HepG2 (cell line): ENCODE results near the gene ATPAF1. TPM values are rescaled to one million over a fixed set of nuclear protein-coding genes. Genes with fewer than 3 reads are reported as not detected.

Experiments
- ATAC-seq: fragments of 200-7000 bp; cut with Tn5 transposase; 3 replicates; pipeline ENCODE4 v1.9.1; 2020; ENCODE audit warnings: mild to moderate bottlenecking, moderate library complexity
- BruUV-seq: library from RNA; stranded (reverse); fragments of 400-500 nt; replicated peaks from 2 replicates; lab custom pipeline; 2021; lab: Mats Ljungman, UMichigan
- CTCF ChIA-PET: fragments of 300-600 bp; formaldehyde crosslinking; extraction: SDS; loops from one replicate; lab custom pipeline; 2021; ENCODE audit warnings: low total read pairs, inconsistent platforms, low intra/inter-chr PET ratio; lab: Yijun Ruan, JAX
- POLR2A ChIA-PET: fragments of 350-600 bp; sonication (Branson Sonifier 250); formaldehyde crosslinking; loops from one replicate; lab custom pipeline; 2020; ENCODE audit warnings: antibody characterized with exemption, inconsistent platforms; lab: Yijun Ruan, JAX
- DNase-seq: peaks from one replicate; pipeline ENCODE4 v3.0.0-alpha.2; 2015; ENCODE audit warnings: low spot score
- FAIRE-seq: peaks from 3 replicates; lab custom pipeline; 2011; peaks lifted over from hg19 to GRCh38; lab: Jason Lieb, UNC
- H2AFZ ChIP-seq: one replicate; pipeline ENCODE4 v1.6.1; 2011; ENCODE audit warnings: low read length, inconsistent platforms
- H3K27ac ChIP-seq: fragments of 300-600 bp; 3 replicates; pipeline ENCODE4 v1.8.0; 2011; ENCODE audit warnings: mixed run types, mild to moderate bottlenecking, mixed read lengths, low read length, inconsistent platforms; ENCODE audit not compliant: insufficient read depth; ENCODE audit errors: extremely low read length
- H3K27me3 ChIP-seq, 2 experiments: fragments of 200-600 bp in 1 of 2; 2 replicates in 1 of 2; 3 replicates in 1 of 2; pipeline versions ENCODE4 v1.6.0 to v1.8.0; 2011; ENCODE audit warnings: low read length in 2 of 2, mild to moderate bottlenecking in 2 of 2, moderate library complexity in 2 of 2, inconsistent platforms in 1 of 2; ENCODE audit not compliant: insufficient read depth in 2 of 2, control insufficient read depth in 1 of 2
- H3K36me3 ChIP-seq, 2 experiments: fragments of 200-600 bp in 1 of 2; replicated peaks in 1 of 2; 2 replicates in 1 of 2; 3 replicates in 1 of 2; pipeline versions ENCODE4 v1.5.1 to v1.8.0; 2011; ENCODE audit warnings: low read length in 2 of 2, inconsistent platforms in 1 of 2; ENCODE audit not compliant: insufficient read depth in 2 of 2, control insufficient read depth in 1 of 2
- H3K4me1 ChIP-seq: 2 replicates; pipeline ENCODE4 v1.5.1; 2012; ENCODE audit warnings: low read length, inconsistent platforms; ENCODE audit not compliant: insufficient read depth
- H3K4me2 ChIP-seq: 2 replicates; pipeline ENCODE4 v1.6.0; 2011; ENCODE audit warnings: low read depth, low read length, inconsistent platforms
- H3K4me3 ChIP-seq, 3 experiments: fragments of 200-600 bp in 1 of 3; sonication (generic), shearing (Covaris generic) in 1 of 3; replicated peaks in 1 of 3; 2 replicates each; pipeline ENCODE4 v1.5.1; 2011 to 2016; ENCODE audit warnings: low read length in 3 of 3, inconsistent platforms in 2 of 3, low read depth in 2 of 3, mild to moderate bottlenecking in 2 of 3, control low read depth in 1 of 3, mixed read lengths in 1 of 3; ENCODE audit not compliant: insufficient read depth in 1 of 3
- H3K79me2 ChIP-seq: one replicate; pipeline ENCODE4 v1.6.1; 2011; ENCODE audit warnings: low read length, inconsistent platforms; ENCODE audit not compliant: insufficient read depth
- H3K9ac ChIP-seq: 2 replicates; pipeline ENCODE4 v1.6.0; 2011; ENCODE audit warnings: mild to moderate bottlenecking, low read depth, low read length, inconsistent platforms; ENCODE audit not compliant: insufficient read depth
- H3K9me3 ChIP-seq: 2 replicates; pipeline ENCODE4 v1.5.1; 2012; ENCODE audit warnings: mild to moderate bottlenecking, low read length
- H4K20me1 ChIP-seq: 2 replicates; pipeline ENCODE4 v1.6.0; 2011; ENCODE audit warnings: inconsistent platforms, mild to moderate bottlenecking, low read length, moderate library complexity; ENCODE audit not compliant: insufficient read depth
- DNMT3B ChIP-seq: conservative IDR thresholded peaks from 2 replicates; pipeline ENCODE4 v1.6.1; 2016; ENCODE audit warnings: missing biosample characterization, control low read depth
- GPN1 ChIP-seq: sonication (generic); formaldehyde crosslinking; IDR thresholded peaks from 2 replicates; pipeline ENCODE4 v1.5.1; 2020; ENCODE audit warnings: missing genetic modification reagents, borderline replicate concordance
- HMG20B ChIP-seq: conservative IDR thresholded peaks from 2 replicates; pipeline ENCODE4 v1.6.1; 2016; ENCODE audit warnings: missing genetic modification reagents, missing compliant biosample characterization
- HMGA1 ChIP-seq: sonication (generic); formaldehyde crosslinking; conservative IDR thresholded peaks from 2 replicates; pipeline ENCODE4 v1.4.0; 2020; ENCODE audit warnings: missing genetic modification reagents
- MXD1 ChIP-seq: sonication (generic); formaldehyde crosslinking; IDR thresholded peaks from 2 replicates; pipeline ENCODE4 v1.4.0; 2020; ENCODE audit warnings: mild to moderate bottlenecking, missing genetic modification reagents
- NFKBIZ ChIP-seq: IDR thresholded peaks from 2 replicates; pipeline ENCODE4 v1.6.1; 2018; ENCODE audit warnings: missing genetic modification reagents, missing compliant biosample characterization
- NR2F6 ChIP-seq, 2 experiments: IDR thresholded peaks; 2 replicates each; pipeline ENCODE4 v1.6.1; 2016; ENCODE audit warnings: antibody characterized with exemption in 1 of 2, mild to moderate bottlenecking in 1 of 2
- RXRB ChIP-seq: IDR thresholded peaks from 2 replicates; pipeline ENCODE4 v1.6.1; 2016; ENCODE audit warnings: borderline replicate concordance, missing genetic modification reagents, missing compliant biosample characterization
- SRSF1 ChIP-seq: fragments of 200-400 bp; formaldehyde crosslinking; optimal IDR thresholded peaks from 2 replicates; pipeline ENCODE3; 2017; ENCODE audit warnings: mild to moderate bottlenecking, low read depth, low read length, moderate library complexity
- TOPORS ChIP-seq: sonication (generic); formaldehyde crosslinking; IDR thresholded peaks from 2 replicates; pipeline ENCODE4 v1.8.0; 2023; ENCODE audit warnings: mild to moderate bottlenecking, missing genetic modification reagents
- YEATS4 ChIP-seq: sonication (generic); formaldehyde crosslinking; IDR thresholded peaks from 2 replicates; pipeline ENCODE4 v1.4.0; 2020; ENCODE audit warnings: missing genetic modification reagents, borderline replicate concordance
- ZBTB21 ChIP-seq: sonication (generic); formaldehyde crosslinking; IDR thresholded peaks from 2 replicates; pipeline ENCODE4 v1.4.0; 2020; ENCODE audit warnings: missing genetic modification reagents
- ZFP62 ChIP-seq: sonication (generic); formaldehyde crosslinking; IDR thresholded peaks from 2 replicates; pipeline ENCODE4 v1.4.0; 2020; ENCODE audit warnings: missing genetic modification reagents
- ZNF143 ChIP-seq: sonication (generic); formaldehyde crosslinking; IDR thresholded peaks from 2 replicates; pipeline ENCODE4 v1.4.0; 2020; ENCODE audit warnings: missing genetic modification reagents
- ZNF256 ChIP-seq: sonication (generic); formaldehyde crosslinking; conservative IDR thresholded peaks from 2 replicates; pipeline ENCODE4 v1.4.0; 2020; ENCODE audit warnings: missing genetic modification reagents
- ZNF260 ChIP-seq: sonication (generic); formaldehyde crosslinking; IDR thresholded peaks from 2 replicates; pipeline ENCODE4 v1.4.0; 2020; ENCODE audit warnings: missing genetic modification reagents, low read depth, mild to moderate bottlenecking, borderline replicate concordance
- ZNF263 ChIP-seq: sonication (generic); formaldehyde crosslinking; IDR thresholded peaks from 2 replicates; pipeline ENCODE4 v1.4.0; 2020; ENCODE audit warnings: missing genetic modification reagents
- ZNF331 ChIP-seq: sonication (generic); formaldehyde crosslinking; IDR thresholded peaks from 2 replicates; pipeline ENCODE4 v1.4.0; 2020; ENCODE audit warnings: missing genetic modification reagents
- ZNF451 ChIP-seq: sonication (generic); formaldehyde crosslinking; IDR thresholded peaks from 2 replicates; pipeline ENCODE4 v1.5.0; 2020; ENCODE audit warnings: mild to moderate bottlenecking, missing genetic modification reagents
- ZNF570 ChIP-seq: sonication (generic); formaldehyde crosslinking; IDR thresholded peaks from 2 replicates; pipeline ENCODE4 v1.4.0; 2020; ENCODE audit warnings: mild to moderate bottlenecking, missing genetic modification reagents, borderline replicate concordance
- ZNF704 ChIP-seq: sonication (generic); formaldehyde crosslinking; IDR thresholded peaks from 2 replicates; pipeline ENCODE4 v1.8.1; 2023; ENCODE audit warnings: mild to moderate bottlenecking, inconsistent platforms, moderate library complexity, missing genetic modification reagents, borderline replicate concordance
- ZSCAN12 ChIP-seq: sonication (generic); formaldehyde crosslinking; IDR thresholded peaks from 2 replicates; pipeline ENCODE4 v1.9.0; 2021; ENCODE audit warnings: mild to moderate bottlenecking, missing genetic modification reagents
- WGBS: methylation state at CpG from one replicate; pipeline ENCODE4 v1.1.6; 2017; ENCODE audit warnings: low lambda C conversion rate; 5-methylcytosine and 5-hydroxymethylcytosine counted together
- in situ Hi-C: cut with HindIII; loops from 2 replicates; pipeline ENCODE4 v1.10.0; 2017; ENCODE audit warnings: low pct_unique_long_range_greater_than_20kb; ENCODE audit not compliant: extremely low pct_ligation_motif_present
- intact Hi-C: fragments of 100-400 bp; cut with micrococcal nuclease; formaldehyde crosslinking; loops from one replicate; pipeline ENCODE4 v1.10.0; 2022; ENCODE audit not compliant: unreplicated experiment
- polyA plus RNA-seq, 8 experiments: library from polyadenylated mRNA; depleted of rRNA in 3 of 8; stranded (reverse) in 7 of 8; unstranded in 1 of 8; fragments of >200 nt; fragmentation: Illumina TruSeq in 4 of 8; extraction: Trizol in 4 of 8; gene quantifications; 2 replicates each; pipeline versions ENCODE4 v1.2.1 to v1.2.3, GENCODE V29; 2011 to 2016; ENCODE audit warnings: low read depth in 4 of 8, missing spikeins in 1 of 8, mixed read lengths in 1 of 8; ENCODE audit not compliant: insufficient read depth in 1 of 8
- total RNA-seq, 5 experiments: library from RNA; depleted of rRNA; stranded (reverse); fragments of >200 nt; fragmentation: Illumina TruSeq; extraction: Trizol; gene quantifications; 2 replicates each; pipeline ENCODE4 v1.2.3, GENCODE V29; 2016; ENCODE audit warnings: low read depth in 1 of 5

The ATPAF1 gene
- total and polyA plus RNA-seq, 2 of the 13 experiments (the other 11 are each of a cell fraction or from before 2014, with no cell fraction given): 66.6 to 76.7 TPM

GRCh38 chr1:46650491-46650890 is 17.7 kb downstream of the ATPAF1 start:
- peaks cover 6 to 35% of the 10 kb centered on the region in 2 experiments for H3K36me3 ChIP-seq
- no peaks in the 10 kb centered on the region for H4K20me1 ChIP-seq
- FAIRE-seq: no peak
- TF ChIP-seq ZNF143 (no peak), SRSF1 (no peak), ZNF570 (CRISPR knock-in tag) (no peak), ZBTB21 (CRISPR knock-in tag) (no peak), ZNF256 (CRISPR knock-in tag) (no peak), ZNF704 (CRISPR knock-in tag) (no peak)
- H3K27me3 ChIP-seq: no peaks in the 10 kb centered on the region; a peak in 1 of 5 replicates
- no peak overlapping the region for H3K27ac ChIP-seq
- no peak for ATAC-seq
- H3K4me2 ChIP-seq: no peak overlapping the region
- no peak overlapping the region for H3K4me3 ChIP-seq
- no peaks in the 10 kb centered on the region; the same call in 1 of the 2 replicates for H3K9me3 ChIP-seq
- no peak overlapping the region for H3K9ac ChIP-seq
- in situ Hi-C loops (no loop called here), intact Hi-C loops (no loop called here)
- ChIA-PET POLR2A (no interaction called here), CTCF (no interaction called here)
- no peaks in the 10 kb centered on the region for H3K4me1 ChIP-seq
- BruUV-seq: no TSS peak
- no peaks in the 10 kb centered on the region for H3K79me2 ChIP-seq
- 96% methylated on average over 3 of the region's 3 CpGs for WGBS
- DNase-seq: no peak
- no peak overlapping the region for H2AFZ ChIP-seq

GRCh38 chr1:46649764-46650163 is 18.4 kb downstream of the ATPAF1 start:
- Histone ChIP-seq H3K36me3 (peaks cover 6 to 35% of the 10 kb centered on the region in 2 experiments), H3K9ac (no peak overlapping the region), H3K4me2 (no peak overlapping the region), H3K4me3 (no peak overlapping the region), H3K9me3 (no peaks in the 10 kb centered on the region; the same call in 1 of the 2 replicates), H4K20me1 (no peaks in the 10 kb centered on the region), H3K27me3 (no peaks in the 10 kb centered on the region; a peak in 1 of 5 replicates), H3K79me2 (no peaks in the 10 kb centered on the region), H2AFZ (no peak overlapping the region), H3K4me1 (no peaks in the 10 kb centered on the region), H3K27ac (no peak overlapping the region)
- intact Hi-C loops: no loop called here
- no peak for FAIRE-seq
- ATAC-seq: no peak
- DNase-seq: no peak
- 94% methylated on average over 2 of the region's 2 CpGs for WGBS
- CTCF ChIA-PET: no interaction called here
- POLR2A ChIA-PET: no interaction called here
- no TSS peak for BruUV-seq
- in situ Hi-C loops: no loop called here
- TF ChIP-seq NFKBIZ (CRISPR knock-in tag) (no peak), ZNF260 (no peak), RXRB (CRISPR knock-in tag) (no peak), ZNF263 (CRISPR knock-in tag) (no peak), MXD1 (CRISPR knock-in tag) (no peak), TOPORS (CRISPR knock-in tag) (no peak), HMG20B (CRISPR knock-in tag) (no peak), HMGA1 (CRISPR knock-in tag) (no peak), GPN1 (no peak), DNMT3B (CRISPR knock-in tag) (no peak), ZSCAN12 (CRISPR knock-in tag) (no peak), YEATS4 (no peak), ZNF451 (CRISPR knock-in tag) (no peak), NR2F6 (IDR thresholded peaks at IDR 0.05) (no peak), NR2F6 (CRISPR knock-in tag; IDR thresholded peaks at IDR 0.05) (no peak), ZNF331 (CRISPR knock-in tag) (no peak), ZFP62 (CRISPR knock-in tag) (no peak)
